Mucosa of descending colon (tissue), 3 donors: ENCODE measurements around the gene ABCG2. TPM values are rescaled to one million over a fixed set of nuclear protein-coding genes. Genes with fewer than 3 reads are reported as not detected.

Experiments
- ATAC-seq: fragments of 200-7000 bp; cut with Tn5 transposase; one replicate; pipeline ENCODE4 v1.9.1; 2020; ENCODE audit warnings: mild to moderate bottlenecking, moderate library complexity
- DNase-seq, 3 donors: peaks; one replicate each; pipeline ENCODE4 v3.0.0-alpha.2; 2020
- H3K36me3 ChIP-seq: fragments of 200-600 bp; one replicate; pipeline ENCODE4 v1.8.0; 2021; ENCODE audit warnings: low read depth, mild to moderate bottlenecking
- H3K4me1 ChIP-seq: fragments of 200-600 bp; one replicate; pipeline ENCODE4 v1.8.0; 2021; ENCODE audit warnings: low read depth, mild to moderate bottlenecking
- H3K4me3 ChIP-seq: fragments of 200-600 bp; one replicate; pipeline ENCODE4 v1.8.0; 2021; ENCODE audit warnings: mild to moderate bottlenecking
- H3K9me3 ChIP-seq: fragments of 200-600 bp; one replicate; pipeline ENCODE4 v1.8.0; 2021; ENCODE audit warnings: mild to moderate bottlenecking
- intact Hi-C, 2 donors: fragments of 100-400 bp; cut with DNase I in 1 of 2; cut with micrococcal nuclease in 1 of 2; formaldehyde crosslinking; loops; one replicate each; pipeline versions ENCODE4 v1.11.0 to v1.11.1; 2022; cut with DNase I, micrococcal nuclease
- total RNA-seq, 3 donors: library from RNA; stranded (reverse); fragmentation: NEBNext Ultra II Directional in 2 of 3; extraction: Animal tissue kit (Norgen Biotek cat#: 25700) in 2 of 3; gene quantifications; one replicate each; pipeline versions ENCODE4 v1.2.1 to v1.2.4, GENCODE V29; 2021 to 2023
- TF ChIP-seq, protein P1 (sequence below): fragments of 200-600 bp; IDR thresholded peaks from one replicate; pipeline ENCODE4 v1.8.0; 2022; ENCODE audit warnings: antibody characterized with exemption, mild to moderate bottlenecking
- donor health status: DM: no; HTN: no; CAD: no; lungs with moderate emphysema.
- donor health status: DM: no; HTN: no; CAD: no.
- donor health status: DM: no; HTN: yes; CAD: no.

Gene ABCG2
- total RNA-seq, 3 donors from 2014 or later = 17.7 to 64.4 (median 59.4) TPM

DNA sequence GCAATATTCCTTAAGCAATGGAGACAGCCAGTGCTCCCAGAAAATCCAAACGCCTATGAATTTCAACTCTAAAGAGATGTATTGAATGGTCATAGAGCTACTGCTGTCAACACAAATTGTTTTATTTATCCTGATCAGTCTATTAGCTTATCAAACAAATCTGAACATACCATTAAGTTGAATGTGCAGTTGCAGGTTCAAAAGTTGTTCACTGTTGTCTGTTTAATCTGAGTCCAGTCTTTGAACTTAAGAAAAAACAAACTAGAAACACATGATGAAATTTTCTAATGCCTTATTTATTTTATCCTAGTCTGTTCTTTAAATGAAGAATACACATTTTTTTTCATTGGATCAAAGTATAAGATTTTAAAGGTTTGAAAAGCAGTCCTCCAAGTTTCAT lies 77.8 kb downstream of the ABCG2 start:
- Histone ChIP-seq H3K36me3 (no peaks in the 10 kb centered on the region), H3K4me3 (no peak overlapping the region), H3K4me1 (no peaks in the 10 kb centered on the region), H3K9me3 (no peaks in the 10 kb centered on the region)
- ATAC-seq = no peak
- intact Hi-C loops = no loop called here
- DNase-seq = no peak
- TF ChIP-seq, protein P1, sequence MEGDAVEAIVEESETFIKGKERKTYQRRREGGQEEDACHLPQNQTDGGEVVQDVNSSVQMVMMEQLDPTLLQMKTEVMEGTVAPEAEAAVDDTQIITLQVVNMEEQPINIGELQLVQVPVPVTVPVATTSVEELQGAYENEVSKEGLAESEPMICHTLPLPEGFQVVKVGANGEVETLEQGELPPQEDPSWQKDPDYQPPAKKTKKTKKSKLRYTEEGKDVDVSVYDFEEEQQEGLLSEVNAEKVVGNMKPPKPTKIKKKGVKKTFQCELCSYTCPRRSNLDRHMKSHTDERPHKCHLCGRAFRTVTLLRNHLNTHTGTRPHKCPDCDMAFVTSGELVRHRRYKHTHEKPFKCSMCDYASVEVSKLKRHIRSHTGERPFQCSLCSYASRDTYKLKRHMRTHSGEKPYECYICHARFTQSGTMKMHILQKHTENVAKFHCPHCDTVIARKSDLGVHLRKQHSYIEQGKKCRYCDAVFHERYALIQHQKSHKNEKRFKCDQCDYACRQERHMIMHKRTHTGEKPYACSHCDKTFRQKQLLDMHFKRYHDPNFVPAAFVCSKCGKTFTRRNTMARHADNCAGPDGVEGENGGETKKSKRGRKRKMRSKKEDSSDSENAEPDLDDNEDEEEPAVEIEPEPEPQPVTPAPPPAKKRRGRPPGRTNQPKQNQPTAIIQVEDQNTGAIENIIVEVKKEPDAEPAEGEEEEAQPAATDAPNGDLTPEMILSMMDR = no peak

DNA sequence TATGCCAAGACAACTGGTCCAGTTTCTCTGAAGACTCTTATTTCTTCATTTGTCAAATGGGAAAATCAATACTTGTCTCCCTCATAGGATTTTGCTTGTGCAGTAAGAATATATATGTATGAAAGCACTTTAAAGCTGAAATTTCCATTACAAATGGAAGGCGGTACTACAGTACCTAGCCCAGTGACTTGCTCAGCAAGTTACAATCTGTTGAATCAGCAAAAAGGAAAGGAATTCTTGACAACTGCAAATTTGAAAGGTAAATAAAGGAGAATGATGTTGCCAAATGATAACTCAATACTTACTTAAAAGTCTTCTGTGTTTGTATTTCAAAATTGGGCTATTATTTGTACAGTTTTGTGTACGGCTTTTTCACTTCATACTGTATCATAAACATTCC lies 79.9 kb downstream of the ABCG2 start:
- Histone ChIP-seq H3K36me3 (no peaks in the 10 kb centered on the region), H3K4me3 (no peak overlapping the region), H3K9me3 (no peaks in the 10 kb centered on the region), H3K4me1 (no peaks in the 10 kb centered on the region)
- ATAC-seq (no peak), DNase-seq (no peak)
- intact Hi-C loops = no loop called here
- TF ChIP-seq, protein P1 = no peak

DNA sequence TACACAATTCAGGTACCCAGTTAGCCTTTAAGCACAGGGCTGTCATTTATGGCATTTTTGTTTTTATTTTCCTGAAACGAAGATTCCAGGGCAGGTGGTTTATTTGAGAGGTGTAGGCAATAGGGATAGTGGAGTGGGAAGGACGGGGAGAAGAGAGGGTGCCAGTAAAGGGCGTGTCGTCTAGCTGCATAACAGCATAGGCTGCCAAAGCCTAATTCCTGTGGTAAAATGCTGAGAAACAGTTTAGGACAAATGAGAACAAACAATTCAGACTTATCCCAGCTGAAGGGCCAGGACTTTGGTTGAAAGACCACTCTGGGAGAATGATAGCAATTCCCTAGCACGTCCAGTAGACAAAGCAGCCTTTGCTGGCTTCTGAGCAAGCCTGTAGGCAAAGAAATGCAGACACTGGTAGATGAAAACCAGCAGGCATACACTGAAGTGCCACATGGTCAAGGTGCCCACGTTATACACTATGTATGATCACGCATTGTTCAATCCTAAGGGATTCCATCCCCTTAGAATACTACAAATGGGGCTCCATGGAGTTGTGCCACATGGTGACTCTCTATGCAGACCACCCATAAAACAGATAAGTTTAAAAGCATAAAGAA lies 80.4 kb downstream of the ABCG2 start:
- intact Hi-C loops = no loop called here
- Histone ChIP-seq H3K36me3 (no peaks in the 10 kb centered on the region), H3K4me3 (no peak overlapping the region), H3K9me3 (no peaks in the 10 kb centered on the region), H3K4me1 (no peaks in the 10 kb centered on the region)
- TF ChIP-seq, protein P1 = no peak
- DNase-seq = no peak
- ATAC-seq = peak; percentile 16

DNA sequence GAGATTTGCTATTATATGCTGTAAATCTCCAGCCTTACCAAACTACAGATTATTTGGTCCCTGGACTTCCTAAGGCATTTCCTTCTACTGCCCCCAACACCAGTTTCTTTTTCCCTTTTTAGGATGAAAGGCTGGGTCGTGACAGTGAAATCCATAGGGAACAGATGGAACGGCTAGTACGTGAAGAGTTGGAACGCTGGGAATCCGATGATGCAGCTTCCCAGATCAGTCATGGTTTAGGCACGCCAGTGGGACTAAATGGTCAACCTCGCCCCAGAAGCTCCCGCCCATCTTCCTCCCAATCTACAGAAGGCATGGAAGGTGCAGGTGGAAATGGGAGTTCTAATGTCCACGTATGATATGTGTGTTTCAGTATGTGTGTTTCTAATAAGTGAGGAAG lies 83.1 kb downstream of the ABCG2 start:
- TF ChIP-seq, protein P1 = no peak
- Histone ChIP-seq H3K4me1 (no peaks in the 10 kb centered on the region), H3K4me3 (no peak overlapping the region), H3K9me3 (no peaks in the 10 kb centered on the region), H3K36me3 (no peaks in the 10 kb centered on the region)
- DNase-seq (no peak), ATAC-seq (no peak)
- intact Hi-C loops = no loop called here

DNA sequence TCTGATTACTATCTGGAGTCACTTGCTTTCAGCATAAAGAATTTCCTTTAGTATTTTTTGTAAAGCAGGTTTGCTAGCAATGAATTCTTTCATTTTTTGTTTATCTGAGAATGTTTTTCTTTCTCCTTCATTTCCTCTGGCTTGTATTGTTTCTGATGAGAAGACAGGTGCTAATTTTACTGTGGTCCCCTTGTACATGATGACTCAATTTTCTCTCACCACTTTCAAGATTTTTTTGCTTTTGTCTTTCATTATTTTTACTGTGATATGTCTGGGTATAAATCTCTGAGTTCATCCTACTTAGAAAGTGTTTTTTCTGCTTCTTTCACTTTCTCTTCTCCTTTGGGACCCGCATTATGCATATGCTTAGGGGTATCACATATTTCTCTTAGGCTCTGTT lies 88.4 kb downstream of the ABCG2 start:
- no peak overlapping the region for H3K4me3 ChIP-seq
- no peaks in the 10 kb centered on the region for H3K36me3 ChIP-seq
- no peak for ATAC-seq
- intact Hi-C loops = no loop called here
- DNase-seq = no peak
- TF ChIP-seq, protein P1 = no peak
- no peaks in the 10 kb centered on the region for H3K9me3 ChIP-seq
- H3K4me1 ChIP-seq = no peaks in the 10 kb centered on the region

DNA sequence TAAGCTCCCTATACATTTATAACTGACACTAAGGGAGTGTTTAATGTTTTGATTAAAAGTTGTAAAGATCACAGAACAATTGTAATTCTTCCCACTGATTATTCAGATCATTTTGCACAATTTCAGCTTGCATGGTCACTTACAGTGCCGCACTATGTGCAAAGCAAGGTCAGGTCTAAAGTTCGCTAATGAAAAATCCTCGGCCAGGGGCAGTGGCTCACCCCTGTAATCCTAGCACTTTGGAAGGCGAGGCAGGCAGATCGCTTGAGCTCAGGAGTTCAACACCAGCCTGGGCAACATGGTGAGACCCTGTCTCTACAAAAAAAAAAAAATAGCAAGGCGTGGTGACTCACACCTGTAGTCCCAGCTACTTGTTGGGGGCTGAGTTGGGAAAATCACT lies 94.0 kb downstream of the ABCG2 start:
- no peak overlapping the region for H3K4me3 ChIP-seq
- DNase-seq (no peak), ATAC-seq (no peak)
- no peaks in the 10 kb centered on the region for H3K36me3 ChIP-seq
- intact Hi-C loops = no loop called here
- peaks cover 4% of the 10 kb centered on the region for H3K4me1 ChIP-seq
- TF ChIP-seq, protein P1 = no peak
- H3K9me3 ChIP-seq = no peaks in the 10 kb centered on the region
